B cell (primary cell): ENCODE results near the gene SGF29. TPM values are rescaled to one million over a fixed set of nuclear protein-coding genes. Genes with fewer than 3 reads are reported as not detected.

Experiments used
- ATAC-seq: fragments of 200-7000 bp; cut with Tn5 transposase; one replicate; pipeline ENCODE4 v1.10.0; 2021; ENCODE audit warnings: low read depth, mild to moderate bottlenecking, moderate number of reproducible peaks, moderate library complexity
- CTCF ChIA-PET: fragments of 350-600 bp; sonication (Branson Sonifier 250); formaldehyde crosslinking; loops from one replicate; lab custom pipeline; 2021; ENCODE audit warnings: antibody characterized with exemption, inconsistent platforms; lab: Charles Lee
- POLR2A ChIA-PET: fragments of 350-600 bp; sonication (Branson Sonifier 250); formaldehyde crosslinking; loops from one replicate; lab custom pipeline; 2021; ENCODE audit warnings: antibody characterized with exemption; lab: Charles Lee
- DNase-seq: peaks from one replicate; pipeline ENCODE4 v3.0.0; 2013
- H2AFZ ChIP-seq: 2 replicates; pipeline ENCODE4 v1.6.1; 2012; ENCODE audit warnings: mild to moderate bottlenecking, low read depth, low read length; ENCODE audit not compliant: insufficient read depth, poor library complexity, severe bottlenecking
- H3K27ac ChIP-seq, 2 donors: 1 replicate in 1 of 2; 2 replicates in 1 of 2; pipeline ENCODE4 v1.5.1; 2012 to 2013; ENCODE audit warnings: low read length in 2 of 2, mild to moderate bottlenecking in 2 of 2, moderate library complexity in 1 of 2
- H3K27me3 ChIP-seq, 4 experiments: fragments of 200-600 bp in 1 of 4; sonication (generic) in 1 of 4; replicated peaks in 1 of 4; 1 replicate in 2 of 4; 2 replicates in 2 of 4; pipeline versions ENCODE4 v1.6.1 to v1.7.0; 2013 to 2016; ENCODE audit warnings: low read length in 3 of 4, mild to moderate bottlenecking in 2 of 4, mixed read lengths in 1 of 4, moderate library complexity in 1 of 4; ENCODE audit not compliant: insufficient read depth in 4 of 4, control insufficient read depth in 3 of 4; ENCODE audit errors: control extremely low read depth in 1 of 4
- H3K36me3 ChIP-seq, 2 experiments: replicated peaks in 1 of 2; 1 replicate in 1 of 2; 2 replicates in 1 of 2; pipeline versions ENCODE4 v1.6.1 to v1.7.1; 2013; ENCODE audit warnings: low read length in 1 of 2; ENCODE audit not compliant: insufficient read depth in 2 of 2, control insufficient read depth in 1 of 2; ENCODE audit errors: control extremely low read depth in 1 of 2, extremely low read depth in 1 of 2
- H3K4me1 ChIP-seq, 2 donors: fragments of 200-600 bp in 1 of 2; sonication (generic) in 1 of 2; 1 replicate in 1 of 2; 2 replicates in 1 of 2; pipeline versions ENCODE4 v1.5.1 to v1.6.1; 2013 to 2017; ENCODE audit warnings: low read length in 2 of 2; ENCODE audit not compliant: control insufficient read depth in 2 of 2, insufficient read depth in 2 of 2
- H3K4me2 ChIP-seq: replicated peaks from 2 replicates; pipeline ENCODE3; 2012; ENCODE audit warnings: mild to moderate bottlenecking, low read depth, low read length; ENCODE audit not compliant: poor library complexity, severe bottlenecking
- H3K4me3 ChIP-seq, 5 experiments: fragments of 200-600 bp in 1 of 5; sonication (generic) in 1 of 5; 1 replicate in 3 of 5; 2 replicates in 2 of 5; pipeline versions ENCODE4 v1.5.1 to v1.7.0; 2011 to 2016; ENCODE audit warnings: low read length in 4 of 5, mild to moderate bottlenecking in 4 of 5, low read depth in 2 of 5, control low read depth in 1 of 5, moderate library complexity in 1 of 5; ENCODE audit not compliant: insufficient read depth in 1 of 5; ENCODE audit errors: control extremely low read depth in 1 of 5, extremely low read depth in 1 of 5
- H3K79me2 ChIP-seq: fragments of 200-600 bp; sonication (generic); one replicate; pipeline ENCODE4 v1.6.0; 2016; ENCODE audit warnings: low read length; ENCODE audit not compliant: control insufficient read depth, insufficient read depth
- H3K9ac ChIP-seq: fragments of 200-600 bp; sonication (generic); 2 replicates; pipeline ENCODE4 v1.6.1; 2017; ENCODE audit warnings: mild to moderate bottlenecking, low read length, moderate library complexity
- H3K9me3 ChIP-seq, 3 donors: one replicate each; pipeline versions ENCODE4 v1.6.1 to v1.7.1; 2013; ENCODE audit warnings: low read length in 2 of 3; ENCODE audit not compliant: control insufficient read depth in 2 of 3, insufficient read depth in 1 of 3; ENCODE audit errors: control extremely low read depth in 1 of 3
- H4K20me1 ChIP-seq: 2 replicates; pipeline ENCODE4 v1.6.0; 2012; ENCODE audit warnings: mild to moderate bottlenecking, low read length; ENCODE audit not compliant: insufficient read depth, control insufficient read depth, poor library complexity, severe bottlenecking
- H3K27ac Mint-ChIP-seq: one replicate; pipeline ENCODE4 v1.8.0; 2021; ENCODE audit warnings: mixed read lengths
- H3K27me3 Mint-ChIP-seq: one replicate; pipeline ENCODE4 v1.8.0; 2021; ENCODE audit warnings: mixed read lengths
- H3K4me1 Mint-ChIP-seq: one replicate; pipeline ENCODE4 v1.8.0; 2021; ENCODE audit warnings: mixed read lengths
- H3K4me3 Mint-ChIP-seq: one replicate; pipeline ENCODE4 v1.8.0; 2021; ENCODE audit warnings: mixed read lengths
- H3K9me3 Mint-ChIP-seq: one replicate; pipeline ENCODE4 v1.8.0; 2022; ENCODE audit warnings: mixed read lengths; ENCODE audit not compliant: insufficient read depth
- EZH2 ChIP-seq: IDR thresholded peaks from 2 replicates; pipeline ENCODE4 v1.6.1; 2012; ENCODE audit warnings: borderline replicate concordance, low read depth, mild to moderate bottlenecking, moderate library complexity, low read length; ENCODE audit not compliant: insufficient read depth, poor library complexity, severe bottlenecking
- WGBS: methylation state at CpG from one replicate; pipeline ENCODE4 v1.1.5; 2013; ENCODE audit warnings: missing lambda C conversion rate; ENCODE audit not compliant: insufficient coverage; 5-methylcytosine and 5-hydroxymethylcytosine counted together
- intact Hi-C: fragments of 100-400 bp; cut with micrococcal nuclease; formaldehyde crosslinking; loops from one replicate; pipeline ENCODE4 v1.10.0; 2022
- polyA plus RNA-seq: library from polyadenylated mRNA; depleted of rRNA; stranded (reverse); fragments of >200 nt; gene quantifications from 2 replicates; pipeline ENCODE4 v1.2.3, GENCODE V29; 2012
- total RNA-seq, 2 donors: library from RNA; stranded (reverse); fragments of 120-200 nt in 1 of 2; gene quantifications; 1 replicate in 1 of 2; 2 replicates in 1 of 2; pipeline versions ENCODE4 v1.2.3 to v1.2.4, GENCODE V29; 2013 to 2022
- TF ChIP-seq, protein P1 (sequence below): fragments of 200-600 bp; IDR thresholded peaks from one replicate; pipeline ENCODE4 v1.8.0; 2022; ENCODE audit warnings: antibody characterized with exemption, mild to moderate bottlenecking

SGF29 gene
- total and polyA plus RNA-seq, 2 donors (not counting 1 experiment from before 2014, with no cell fraction given): 24.0 to 52.9 TPM

DNA sequence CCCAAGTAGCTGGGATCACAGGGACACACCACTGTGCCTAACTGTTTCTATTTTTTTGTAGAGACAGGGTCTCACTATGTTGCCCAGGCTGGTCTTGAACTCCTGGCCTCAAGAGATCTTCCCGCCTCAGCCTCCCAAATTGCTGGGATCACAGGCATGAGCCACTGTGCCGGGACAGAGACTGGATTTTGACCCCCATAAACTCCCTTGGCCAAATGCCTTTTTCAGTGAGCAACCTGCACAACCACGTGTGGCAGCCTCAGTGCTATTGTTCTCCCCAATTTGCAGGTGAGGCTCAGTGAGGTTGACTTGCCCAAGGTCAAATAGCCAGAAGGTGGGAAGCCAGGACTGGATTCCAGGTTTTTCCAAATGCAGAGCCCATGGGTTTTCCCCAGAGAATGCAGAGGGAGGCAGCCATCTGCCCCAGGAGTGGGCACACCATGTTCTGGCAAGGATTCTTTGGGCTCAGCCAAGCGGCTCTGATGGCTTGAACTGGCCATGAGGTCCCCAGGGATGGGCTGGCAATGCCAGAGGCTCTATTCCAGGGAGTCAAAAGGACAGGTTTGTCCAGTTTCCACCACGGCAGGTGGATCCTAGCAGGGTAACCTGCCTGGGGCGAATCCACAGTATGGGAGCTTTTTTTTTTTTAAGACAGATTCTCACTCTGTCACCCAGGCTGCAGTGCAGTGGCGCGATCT lies 48.9 kb upstream of the SGF29 start:
- no peaks in the 10 kb centered on the region for H3K79me2 ChIP-seq
- no peak overlapping the region for H3K9ac ChIP-seq
- intact Hi-C loops: no loop called here
- peaks cover 0 to 5% (median 0%) of the 10 kb centered on the region in 4 experiments for H3K27me3 ChIP-seq
- ATAC-seq (no peak), DNase-seq (no peak)
- peaks cover 0 to 10% (median 0%) of the 10 kb centered on the region in 3 donors for H3K9me3 ChIP-seq
- no peaks in the 10 kb centered on the region for H3K9me3 Mint-ChIP-seq
- WGBS: 85% methylated on average over 5 of the region's 8 CpGs
- POLR2A ChIA-PET: no interaction called here
- H3K4me3 Mint-ChIP-seq: no peak overlapping the region
- no peak overlapping the region for H3K27ac Mint-ChIP-seq
- peaks cover 10 to 24% of the 10 kb centered on the region in 2 donors for H3K4me1 ChIP-seq
- H3K36me3 ChIP-seq: no peaks in the 10 kb centered on the region
- no peak overlapping the region for H3K4me2 ChIP-seq
- peaks cover 5% of the 10 kb centered on the region for H3K27me3 Mint-ChIP-seq
- H3K27ac ChIP-seq: no peak overlapping the region
- TF ChIP-seq, protein P1, sequence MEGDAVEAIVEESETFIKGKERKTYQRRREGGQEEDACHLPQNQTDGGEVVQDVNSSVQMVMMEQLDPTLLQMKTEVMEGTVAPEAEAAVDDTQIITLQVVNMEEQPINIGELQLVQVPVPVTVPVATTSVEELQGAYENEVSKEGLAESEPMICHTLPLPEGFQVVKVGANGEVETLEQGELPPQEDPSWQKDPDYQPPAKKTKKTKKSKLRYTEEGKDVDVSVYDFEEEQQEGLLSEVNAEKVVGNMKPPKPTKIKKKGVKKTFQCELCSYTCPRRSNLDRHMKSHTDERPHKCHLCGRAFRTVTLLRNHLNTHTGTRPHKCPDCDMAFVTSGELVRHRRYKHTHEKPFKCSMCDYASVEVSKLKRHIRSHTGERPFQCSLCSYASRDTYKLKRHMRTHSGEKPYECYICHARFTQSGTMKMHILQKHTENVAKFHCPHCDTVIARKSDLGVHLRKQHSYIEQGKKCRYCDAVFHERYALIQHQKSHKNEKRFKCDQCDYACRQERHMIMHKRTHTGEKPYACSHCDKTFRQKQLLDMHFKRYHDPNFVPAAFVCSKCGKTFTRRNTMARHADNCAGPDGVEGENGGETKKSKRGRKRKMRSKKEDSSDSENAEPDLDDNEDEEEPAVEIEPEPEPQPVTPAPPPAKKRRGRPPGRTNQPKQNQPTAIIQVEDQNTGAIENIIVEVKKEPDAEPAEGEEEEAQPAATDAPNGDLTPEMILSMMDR: no peak
- TF ChIP-seq EZH2: no peak
- H2AFZ ChIP-seq: no peak overlapping the region
- CTCF ChIA-PET: no interaction called here
- no peak overlapping the region for H3K4me3 ChIP-seq
- H3K4me1 Mint-ChIP-seq: peaks cover 29% of the 10 kb centered on the region
- H4K20me1 ChIP-seq: no peaks in the 10 kb centered on the region

DNA sequence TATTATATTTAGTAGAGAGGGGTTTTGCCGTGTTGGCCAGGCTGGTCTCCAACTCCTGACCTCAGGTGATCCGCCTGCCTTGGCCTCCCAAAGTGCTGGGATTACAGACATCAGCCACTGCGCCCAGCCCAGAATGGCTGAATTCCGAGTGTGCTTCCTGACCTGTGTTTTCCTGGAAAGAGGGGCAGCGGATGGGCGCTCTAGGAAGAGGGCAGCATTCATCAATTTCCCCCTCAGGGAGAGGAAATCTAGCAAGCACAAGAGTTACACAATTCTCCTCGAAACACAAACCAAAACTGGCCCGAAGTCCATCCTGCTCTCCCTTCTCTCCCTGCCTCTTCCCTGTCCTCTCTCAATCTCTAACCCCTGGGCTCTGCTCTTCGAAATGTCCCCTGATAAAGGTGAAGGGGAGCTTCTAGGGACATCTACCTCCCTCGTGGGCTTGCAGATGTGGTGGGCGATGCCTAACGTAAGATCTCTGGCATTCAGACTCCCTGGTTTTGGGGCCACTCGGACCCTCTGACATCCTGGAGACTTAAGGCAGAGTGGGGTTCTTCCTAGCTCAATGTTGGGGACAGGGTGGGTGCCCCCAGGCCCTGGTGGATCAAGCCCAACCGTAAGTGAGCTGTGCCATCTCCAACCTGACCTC lies 48.1 kb upstream of the SGF29 start:
- no peaks in the 10 kb centered on the region for H3K9me3 Mint-ChIP-seq
- intact Hi-C loops: no loop called here
- no peaks in the 10 kb centered on the region for H4K20me1 ChIP-seq
- no peak overlapping the region for H3K4me3 ChIP-seq
- TF ChIP-seq, protein P1: no peak
- TF ChIP-seq EZH2: no peak
- H3K27me3 Mint-ChIP-seq: peaks cover 5% of the 10 kb centered on the region
- no peaks in the 10 kb centered on the region for H3K36me3 ChIP-seq
- no peak overlapping the region for H3K4me2 ChIP-seq
- H3K27ac Mint-ChIP-seq: no peak overlapping the region
- no peak overlapping the region for H2AFZ ChIP-seq
- POLR2A ChIA-PET: no interaction called here
- H3K27ac ChIP-seq: no peak overlapping the region
- H3K9ac ChIP-seq: no peak overlapping the region
- 87% methylated on average over 12 of the region's 14 CpGs for WGBS
- CTCF ChIA-PET: no interaction called here
- H3K4me3 Mint-ChIP-seq: no peak overlapping the region
- DNase-seq: no peak
- peaks cover 23% of the 10 kb centered on the region for H3K4me1 Mint-ChIP-seq
- peaks cover 0 to 10% (median 0%) of the 10 kb centered on the region in 3 donors for H3K9me3 ChIP-seq
- H3K4me1 ChIP-seq: peaks cover 10 to 21% of the 10 kb centered on the region in 2 donors
- H3K27me3 ChIP-seq: peaks cover 0 to 5% (median 0%) of the 10 kb centered on the region in 4 experiments
- H3K79me2 ChIP-seq: no peaks in the 10 kb centered on the region
- ATAC-seq: no peak
